HepG2 (cell line): ENCODE data around the gene TMEM79. TPM values are rescaled to one million over a fixed set of nuclear protein-coding genes. Genes with fewer than 3 reads are reported as not detected.

Experiments
- ATAC-seq: fragments of 200-7000 bp; cut with Tn5 transposase; 3 replicates; pipeline ENCODE4 v1.9.1; 2020; ENCODE audit warnings: mild to moderate bottlenecking, moderate library complexity
- BruUV-seq: library from RNA; stranded (reverse); fragments of 400-500 nt; replicated peaks from 2 replicates; lab custom pipeline; 2021; lab: Mats Ljungman, UMichigan
- CTCF ChIA-PET: fragments of 300-600 bp; formaldehyde crosslinking; extraction: SDS; loops from one replicate; lab custom pipeline; 2021; ENCODE audit warnings: low total read pairs, inconsistent platforms, low intra/inter-chr PET ratio; lab: Yijun Ruan, JAX
- POLR2A ChIA-PET: fragments of 350-600 bp; sonication (Branson Sonifier 250); formaldehyde crosslinking; loops from one replicate; lab custom pipeline; 2020; ENCODE audit warnings: antibody characterized with exemption, inconsistent platforms; lab: Yijun Ruan, JAX
- DNase-seq: peaks from one replicate; pipeline ENCODE4 v3.0.0-alpha.2; 2015; ENCODE audit warnings: low spot score
- FAIRE-seq: peaks from 3 replicates; lab custom pipeline; 2011; peaks lifted over from hg19 to GRCh38; lab: Jason Lieb, UNC
- H2AFZ ChIP-seq: one replicate; pipeline ENCODE4 v1.6.1; 2011; ENCODE audit warnings: low read length, inconsistent platforms
- H3K27ac ChIP-seq: fragments of 300-600 bp; 3 replicates; pipeline ENCODE4 v1.8.0; 2011; ENCODE audit warnings: mixed run types, mild to moderate bottlenecking, mixed read lengths, low read length, inconsistent platforms; ENCODE audit not compliant: insufficient read depth; ENCODE audit errors: extremely low read length
- H3K27me3 ChIP-seq, 2 experiments: fragments of 200-600 bp in 1 of 2; 2 replicates in 1 of 2; 3 replicates in 1 of 2; pipeline versions ENCODE4 v1.6.0 to v1.8.0; 2011; ENCODE audit warnings: low read length in 2 of 2, mild to moderate bottlenecking in 2 of 2, moderate library complexity in 2 of 2, inconsistent platforms in 1 of 2; ENCODE audit not compliant: insufficient read depth in 2 of 2, control insufficient read depth in 1 of 2
- H3K36me3 ChIP-seq, 2 experiments: fragments of 200-600 bp in 1 of 2; replicated peaks in 1 of 2; 2 replicates in 1 of 2; 3 replicates in 1 of 2; pipeline versions ENCODE4 v1.5.1 to v1.8.0; 2011; ENCODE audit warnings: low read length in 2 of 2, inconsistent platforms in 1 of 2; ENCODE audit not compliant: insufficient read depth in 2 of 2, control insufficient read depth in 1 of 2
- H3K4me1 ChIP-seq: 2 replicates; pipeline ENCODE4 v1.5.1; 2012; ENCODE audit warnings: low read length, inconsistent platforms; ENCODE audit not compliant: insufficient read depth
- H3K4me2 ChIP-seq: 2 replicates; pipeline ENCODE4 v1.6.0; 2011; ENCODE audit warnings: low read depth, low read length, inconsistent platforms
- H3K4me3 ChIP-seq, 3 experiments: fragments of 200-600 bp in 1 of 3; sonication (generic), shearing (Covaris generic) in 1 of 3; replicated peaks in 1 of 3; 2 replicates each; pipeline ENCODE4 v1.5.1; 2011 to 2016; ENCODE audit warnings: low read length in 3 of 3, inconsistent platforms in 2 of 3, low read depth in 2 of 3, mild to moderate bottlenecking in 2 of 3, control low read depth in 1 of 3, mixed read lengths in 1 of 3; ENCODE audit not compliant: insufficient read depth in 1 of 3
- H3K79me2 ChIP-seq: one replicate; pipeline ENCODE4 v1.6.1; 2011; ENCODE audit warnings: low read length, inconsistent platforms; ENCODE audit not compliant: insufficient read depth
- H3K9ac ChIP-seq: 2 replicates; pipeline ENCODE4 v1.6.0; 2011; ENCODE audit warnings: mild to moderate bottlenecking, low read depth, low read length, inconsistent platforms; ENCODE audit not compliant: insufficient read depth
- H3K9me3 ChIP-seq: 2 replicates; pipeline ENCODE4 v1.5.1; 2012; ENCODE audit warnings: mild to moderate bottlenecking, low read length
- H4K20me1 ChIP-seq: 2 replicates; pipeline ENCODE4 v1.6.0; 2011; ENCODE audit warnings: inconsistent platforms, mild to moderate bottlenecking, low read length, moderate library complexity; ENCODE audit not compliant: insufficient read depth
- CREM ChIP-seq, 2 experiments: sonication (generic) in 1 of 2; formaldehyde crosslinking in 1 of 2; IDR thresholded peaks; 2 replicates each; pipeline versions ENCODE4 v1.4.0 to v1.6.1; 2016 to 2020; ENCODE audit warnings: antibody characterized with exemption in 1 of 2, mild to moderate bottlenecking in 1 of 2, missing genetic modification reagents in 1 of 2
- FOXJ3 ChIP-seq: sonication (generic); formaldehyde crosslinking; IDR thresholded peaks from 2 replicates; pipeline ENCODE4 v1.4.0; 2020; ENCODE audit warnings: missing genetic modification reagents, mild to moderate bottlenecking, borderline replicate concordance
- PHF8 ChIP-seq: sonication (generic); formaldehyde crosslinking; IDR thresholded peaks from 2 replicates; pipeline ENCODE4 v1.5.0; 2020; ENCODE audit warnings: missing genetic modification reagents
- TFE3 ChIP-seq: IDR thresholded peaks from 2 replicates; pipeline ENCODE4 v1.6.1; 2016
- ZBTB42 ChIP-seq: sonication (generic); formaldehyde crosslinking; IDR thresholded peaks from 2 replicates; pipeline ENCODE4 v1.5.0; 2020; ENCODE audit warnings: mild to moderate bottlenecking, missing genetic modification reagents
- ZNF318 ChIP-seq: sonication (generic); formaldehyde crosslinking; IDR thresholded peaks from 2 replicates; pipeline ENCODE4 v1.4.0; 2020; ENCODE audit warnings: mild to moderate bottlenecking, missing genetic modification reagents
- ZNF572 ChIP-seq: sonication (generic); formaldehyde crosslinking; IDR thresholded peaks from 2 replicates; pipeline ENCODE4 v1.5.1; 2020; ENCODE audit warnings: mild to moderate bottlenecking, missing genetic modification reagents
- ZNF713 ChIP-seq: sonication (generic); formaldehyde crosslinking; IDR thresholded peaks from 2 replicates; pipeline ENCODE4 v1.4.0; 2020; ENCODE audit warnings: mild to moderate bottlenecking, missing genetic modification reagents
- ZNF850 ChIP-seq: sonication (generic); formaldehyde crosslinking; conservative IDR thresholded peaks from 2 replicates; pipeline ENCODE4 v1.9.0; 2021; ENCODE audit warnings: mild to moderate bottlenecking, missing genetic modification reagents
- WGBS: methylation state at CpG from one replicate; pipeline ENCODE4 v1.1.6; 2017; ENCODE audit warnings: low lambda C conversion rate; 5-methylcytosine and 5-hydroxymethylcytosine counted together
- in situ Hi-C: cut with HindIII; loops from 2 replicates; pipeline ENCODE4 v1.10.0; 2017; ENCODE audit warnings: low pct_unique_long_range_greater_than_20kb; ENCODE audit not compliant: extremely low pct_ligation_motif_present
- intact Hi-C: fragments of 100-400 bp; cut with micrococcal nuclease; formaldehyde crosslinking; loops from one replicate; pipeline ENCODE4 v1.10.0; 2022; ENCODE audit not compliant: unreplicated experiment
- polyA plus RNA-seq, 8 experiments: library from polyadenylated mRNA; depleted of rRNA in 3 of 8; stranded (reverse) in 7 of 8; unstranded in 1 of 8; fragments of >200 nt; fragmentation: Illumina TruSeq in 4 of 8; extraction: Trizol in 4 of 8; gene quantifications; 2 replicates each; pipeline versions ENCODE4 v1.2.1 to v1.2.3, GENCODE V29; 2011 to 2016; ENCODE audit warnings: low read depth in 4 of 8, missing spikeins in 1 of 8, mixed read lengths in 1 of 8; ENCODE audit not compliant: insufficient read depth in 1 of 8
- total RNA-seq, 5 experiments: library from RNA; depleted of rRNA; stranded (reverse); fragments of >200 nt; fragmentation: Illumina TruSeq; extraction: Trizol; gene quantifications; 2 replicates each; pipeline ENCODE4 v1.2.3, GENCODE V29; 2016; ENCODE audit warnings: low read depth in 1 of 5

The TMEM79 gene
- total and polyA plus RNA-seq, 2 of the 13 experiments (the other 11 are each of a cell fraction or from before 2014, with no cell fraction given), result 1.2 to 1.9 TPM

GRCh38 chr1:156253634-156254033, 30.5 kb upstream of the TMEM79 start:
- Histone ChIP-seq H3K79me2 (no peaks in the 10 kb centered on the region), H3K27me3 (no peaks in the 10 kb centered on the region), H3K4me1 (no peaks in the 10 kb centered on the region; the same call in 1 of the 2 replicates), H3K9me3 (no peaks in the 10 kb centered on the region), H3K4me3 (no peak overlapping the region), H2AFZ (no peak overlapping the region), H3K9ac (no peak overlapping the region), H3K4me2 (no peak overlapping the region), H4K20me1 (no peaks in the 10 kb centered on the region), H3K27ac (no peak overlapping the region), H3K36me3 (peaks cover 37 to 80% of the 10 kb centered on the region in 2 experiments)
- DNase-seq (no peak), FAIRE-seq (no peak), ATAC-seq (no peak)
- WGBS, result 89% methylated on average over 3 of the region's 3 CpGs
- POLR2A ChIA-PET, result no interaction called here
- in situ Hi-C loops (no loop called here), intact Hi-C loops (no loop called here)
- TF ChIP-seq TFE3 (CRISPR knock-in tag) (no peak), ZNF850 (CRISPR knock-in tag) (no peak)
- no TSS peak for BruUV-seq
- CTCF ChIA-PET, result no interaction called here

- WGBS, result 95% methylated on average over 2 of the region's 2 CpGs
- no peaks in the 10 kb centered on the region for H3K27me3 ChIP-seq
- FAIRE-seq (no peak), DNase-seq (no peak), ATAC-seq (no peak)
- intact Hi-C loops (no loop called here), in situ Hi-C loops (no loop called here)
- H3K9ac ChIP-seq, result no peak overlapping the region
- H3K27ac ChIP-seq, result no peak overlapping the region
- no peaks in the 10 kb centered on the region for H3K9me3 ChIP-seq
- no peak overlapping the region for H2AFZ ChIP-seq
- H4K20me1 ChIP-seq, result no peaks in the 10 kb centered on the region
- no peak overlapping the region for H3K4me2 ChIP-seq
- ChIA-PET CTCF (no interaction called here), POLR2A (interaction anchor here (1.2 kb wide), 1 partner anchor 12 kb away, joined by 3 read pairs; no protein-coding TSS in a partner anchor)
- no TSS peak for BruUV-seq
- no peaks in the 10 kb centered on the region for H3K79me2 ChIP-seq
- no peak overlapping the region for H3K4me3 ChIP-seq
- no peaks in the 10 kb centered on the region; the same call in 1 of the 2 replicates for H3K4me1 ChIP-seq
- H3K36me3 ChIP-seq, result peaks cover 38 to 81% of the 10 kb centered on the region in 2 experiments
- TF ChIP-seq ZNF713 (CRISPR knock-in tag) (no peak), CREM (IDR thresholded peaks at IDR 0.05) (no peak), CREM (CRISPR knock-in tag; IDR thresholded peaks at IDR 0.05) (no peak), ZNF318 (CRISPR knock-in tag) (no peak), PHF8 (no peak), ZBTB42 (CRISPR knock-in tag) (no peak), FOXJ3 (CRISPR knock-in tag) (no peak), ZNF572 (CRISPR knock-in tag) (no peak)
These were observed 26.4 kb upstream of the TMEM79 start for GRCh38 chr1:156257711-156258110.
